Measurements from ENCODE around the gene CRLF2. TPM values are rescaled to one million over a fixed set of nuclear protein-coding genes. Genes with fewer than 3 reads are reported as not detected.
"Not testable (repeated sequence)": the region's sequence is repeated elsewhere in the genome, so short reads cannot be mapped to it uniquely, and the experiment has no call there.

Gene CRLF2
- polyA plus RNA-seq, 1 donor, result not detected

DNA sequence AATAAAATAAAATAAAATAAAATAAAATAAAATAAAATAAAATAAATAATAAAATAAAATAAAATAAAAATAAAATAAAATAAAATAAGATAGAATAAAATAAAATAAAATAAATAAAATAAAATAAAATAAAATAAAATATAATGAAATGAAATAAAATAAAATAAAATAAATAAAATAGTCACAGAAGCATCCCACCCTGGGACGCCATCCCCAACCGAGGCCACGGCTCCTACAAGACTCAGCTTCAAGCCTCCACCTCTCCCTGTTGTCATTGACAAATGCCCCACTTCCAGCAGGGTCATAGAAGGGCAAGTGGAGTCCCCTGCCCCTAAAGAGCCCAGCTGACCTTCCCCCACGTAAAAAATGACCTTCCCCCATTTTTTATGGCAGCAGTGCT lies 30.2 kb downstream of the CRLF2 start:
- no peak for DNase-seq
- no CpG with 5 or more reads among the region's 4 CpGs for WGBS (ENCODE audit: insufficient coverage, low lambda C conversion rate)
- no peaks in the 10 kb centered on the region for H3K4me1 ChIP-seq (ENCODE audit: control insufficient read depth, insufficient read depth, low read length)

DNA sequence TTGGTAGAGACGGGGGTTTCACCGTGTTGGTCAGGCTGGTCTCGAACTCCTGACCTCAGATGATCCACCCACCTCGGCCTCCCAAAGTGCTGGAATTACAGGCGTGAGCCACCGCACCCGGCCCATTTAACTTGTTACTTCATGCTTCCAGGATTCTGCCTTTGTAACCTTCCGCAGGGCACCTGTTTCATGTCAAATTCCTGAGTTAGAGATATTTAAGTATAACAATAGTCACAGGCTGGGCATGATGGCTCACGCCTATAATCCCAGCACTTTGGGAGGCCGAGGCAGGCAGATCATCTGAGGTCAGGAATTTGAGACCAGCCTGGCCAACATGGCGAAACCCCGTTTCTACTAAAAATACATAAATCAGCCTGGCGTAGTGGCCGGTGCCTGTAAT lies 30.8 kb downstream of the CRLF2 start:
- H3K27ac ChIP-seq (ENCODE audit: low read length); H3K36me3 ChIP-seq (ENCODE audit: control insufficient read depth, insufficient read depth, low read length); H3K9me3 ChIP-seq (ENCODE audit: control insufficient read depth, low read depth, low read length); DNase-seq; H3K4me3 ChIP-seq (ENCODE audit: low read length); H3K4me1 ChIP-seq (ENCODE audit: control insufficient read depth, insufficient read depth, low read length); H3K27me3 ChIP-seq (ENCODE audit: control insufficient read depth, insufficient read depth, low read length): not testable (repeated sequence)
- no CpG with 5 or more reads among the region's 14 CpGs for WGBS (ENCODE audit: insufficient coverage, low lambda C conversion rate)

More for the DNA sequence above, 30.2 kb downstream of the CRLF2 start:
- no peak overlapping the region for H3K4me3 ChIP-seq (ENCODE audit: low read length)
- H3K9me3 ChIP-seq (ENCODE audit: control insufficient read depth, low read depth, low read length), result no peaks in the 10 kb centered on the region
- no peak overlapping the region for H3K27ac ChIP-seq (ENCODE audit: low read length)
- H3K27me3 ChIP-seq (ENCODE audit: control insufficient read depth, insufficient read depth, low read length), result no peaks in the 10 kb centered on the region
- no peaks in the 10 kb centered on the region for H3K36me3 ChIP-seq (ENCODE audit: control insufficient read depth, insufficient read depth, low read length)

DNA sequence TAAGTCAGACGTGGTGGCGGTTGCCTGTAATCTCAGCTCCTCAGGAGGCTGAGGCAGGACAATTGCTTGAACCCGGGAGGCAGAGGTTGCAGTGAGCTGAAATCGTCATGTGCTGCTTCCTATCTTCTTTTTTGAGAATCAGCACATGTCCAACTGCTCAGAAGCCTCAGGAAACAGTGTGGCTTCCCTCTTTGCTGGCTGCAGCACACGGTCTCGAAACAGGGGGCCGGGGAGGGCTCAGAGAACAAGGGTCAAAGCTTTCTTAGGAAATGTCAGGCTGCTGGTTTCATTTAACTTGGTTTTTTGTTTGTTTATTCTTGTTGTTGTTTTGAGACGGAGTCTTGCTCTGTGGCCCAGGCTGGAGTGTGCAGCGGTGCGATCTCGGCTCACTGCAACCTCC lies 31.3 kb downstream of the CRLF2 start:
- no peak for DNase-seq
- Histone ChIP-seq H3K36me3 (ENCODE audit: control insufficient read depth, insufficient read depth, low read length) (no peaks in the 10 kb centered on the region), H3K9me3 (ENCODE audit: control insufficient read depth, low read depth, low read length) (no peaks in the 10 kb centered on the region), H3K27ac (ENCODE audit: low read length) (no peak overlapping the region), H3K4me3 (ENCODE audit: low read length) (no peak overlapping the region), H3K4me1 (ENCODE audit: control insufficient read depth, insufficient read depth, low read length) (no peaks in the 10 kb centered on the region), H3K27me3 (ENCODE audit: control insufficient read depth, insufficient read depth, low read length) (no peaks in the 10 kb centered on the region)
- no CpG with 5 or more reads among the region's 11 CpGs for WGBS (ENCODE audit: insufficient coverage, low lambda C conversion rate)

DNA sequence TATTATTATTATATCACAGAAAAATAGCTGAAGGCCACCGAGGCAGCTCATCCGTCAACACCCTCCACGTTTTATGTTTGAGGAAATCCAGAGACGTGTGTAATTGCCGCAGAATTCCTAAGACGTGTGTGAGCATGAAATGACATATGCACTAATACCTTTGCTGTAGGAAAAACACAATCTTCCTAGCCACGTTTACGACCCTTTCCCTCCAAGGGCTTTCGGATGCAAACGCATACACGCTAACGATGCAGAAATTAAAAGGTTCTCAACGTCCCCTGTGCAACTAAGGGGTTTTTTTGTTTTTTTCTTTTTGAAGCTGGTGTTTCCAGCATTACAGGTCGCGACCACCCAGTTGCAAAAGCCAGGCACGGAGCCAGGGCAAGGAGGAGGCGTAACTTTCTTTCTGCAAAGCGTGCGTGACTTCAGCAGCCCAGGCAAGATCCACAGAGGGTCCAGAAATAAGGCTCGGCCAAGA lies 33.8 kb downstream of the CRLF2 start:
- Histone ChIP-seq H3K4me3 (ENCODE audit: low read length) (no peak overlapping the region), H3K27ac (ENCODE audit: low read length) (no peak overlapping the region), H3K36me3 (ENCODE audit: control insufficient read depth, insufficient read depth, low read length) (no peaks in the 10 kb centered on the region), H3K9me3 (ENCODE audit: control insufficient read depth, low read depth, low read length) (no peaks in the 10 kb centered on the region), H3K27me3 (ENCODE audit: control insufficient read depth, insufficient read depth, low read length) (no peaks in the 10 kb centered on the region), H3K4me1 (ENCODE audit: control insufficient read depth, insufficient read depth, low read length) (no peaks in the 10 kb centered on the region)
- DNase-seq, result no peak
- WGBS (ENCODE audit: insufficient coverage, low lambda C conversion rate), result 48% methylated on average over 4 of the region's 20 CpGs

DNA sequence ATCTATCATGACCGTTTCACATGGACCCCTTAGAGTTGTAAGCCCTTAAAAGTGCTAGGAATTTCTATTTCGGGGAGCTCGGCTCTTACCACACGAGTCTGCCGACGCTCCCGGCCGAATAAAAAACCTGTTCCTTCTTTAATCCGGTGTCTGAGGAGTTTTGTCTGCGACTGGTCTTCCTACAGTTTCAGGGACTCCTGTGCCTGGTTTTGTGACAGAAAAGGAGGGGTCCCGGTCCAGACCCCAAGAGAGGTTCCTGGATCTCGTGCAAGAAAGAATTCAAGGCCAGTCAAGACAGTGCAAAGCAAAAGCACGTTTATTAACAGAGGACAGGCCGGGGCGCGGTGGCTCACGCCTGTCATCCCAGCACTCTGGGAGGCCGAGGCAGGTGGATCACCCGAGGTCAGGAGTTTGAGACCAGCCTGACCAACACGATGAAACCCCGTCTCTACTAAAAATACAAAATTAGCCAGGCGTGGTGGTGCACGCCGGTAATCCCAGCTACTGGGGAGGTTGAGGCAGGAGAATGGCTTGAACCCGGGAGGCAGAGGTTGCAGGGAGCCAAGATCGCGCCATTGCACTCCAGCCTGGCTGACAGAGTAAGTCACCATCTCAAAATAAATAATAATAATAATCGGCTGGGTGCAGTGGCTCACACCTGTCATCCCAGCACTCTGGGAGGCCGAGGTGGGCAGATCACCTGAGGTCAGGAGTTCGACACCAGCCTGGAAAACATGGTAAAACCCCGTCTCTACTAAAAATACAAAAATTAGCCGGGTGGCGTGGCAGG lies 35.7 kb downstream of the CRLF2 start:
- not testable (repeated sequence) for H3K9me3 ChIP-seq (ENCODE audit: control insufficient read depth, low read depth, low read length); H3K4me3 ChIP-seq (ENCODE audit: low read length); DNase-seq; H3K27me3 ChIP-seq (ENCODE audit: control insufficient read depth, insufficient read depth, low read length); H3K4me1 ChIP-seq (ENCODE audit: control insufficient read depth, insufficient read depth, low read length); H3K36me3 ChIP-seq (ENCODE audit: control insufficient read depth, insufficient read depth, low read length); H3K27ac ChIP-seq (ENCODE audit: low read length)
- WGBS (ENCODE audit: insufficient coverage, low lambda C conversion rate), result 68% methylated on average over 3 of the region's 33 CpGs

DNA sequence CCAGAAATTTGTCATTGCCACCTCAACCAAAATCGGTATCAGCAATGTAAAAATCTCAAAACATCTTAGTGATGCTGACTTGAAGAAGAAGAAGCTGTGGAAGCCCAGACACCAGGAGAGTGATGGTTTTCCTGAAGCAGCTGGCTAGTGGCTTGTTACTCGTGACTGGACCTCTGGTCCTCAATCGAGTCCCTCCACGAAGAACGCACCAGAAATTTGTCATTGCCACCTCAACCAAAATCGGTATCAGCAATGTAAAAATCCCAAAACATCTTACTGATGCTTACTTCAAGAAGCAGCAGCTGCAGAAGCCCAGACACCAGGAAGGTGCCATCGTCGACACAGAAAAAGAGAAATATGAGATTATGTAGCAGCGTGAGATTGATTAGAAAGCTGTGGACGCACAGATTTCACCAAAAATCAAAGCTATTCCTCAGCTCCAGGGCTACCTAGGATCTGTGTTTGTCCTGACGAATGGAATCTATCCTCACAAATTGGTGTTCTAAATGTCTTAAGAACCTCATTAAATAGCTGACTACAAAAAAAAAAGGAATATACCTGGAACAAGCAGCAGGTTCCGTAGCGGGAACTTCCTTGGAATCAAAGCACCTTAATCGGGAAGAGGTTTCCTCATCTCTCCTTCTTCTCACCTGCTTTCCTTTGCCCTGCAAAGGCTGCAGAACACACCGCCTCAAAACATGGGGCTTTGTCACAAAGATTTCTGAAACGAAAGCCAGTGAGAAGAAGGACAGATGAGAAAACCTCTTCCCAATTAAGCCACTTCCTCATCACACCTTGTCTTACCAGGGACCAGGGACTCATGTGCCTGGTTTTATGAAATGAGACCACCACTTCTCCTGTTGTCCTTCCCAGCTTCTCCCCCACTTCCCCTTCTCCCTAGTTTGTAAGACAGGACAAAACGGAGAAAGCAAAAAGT lies 37.6 kb downstream of the CRLF2 start:
- H3K27me3 ChIP-seq (ENCODE audit: control insufficient read depth, insufficient read depth, low read length); H3K4me3 ChIP-seq (ENCODE audit: low read length); H3K9me3 ChIP-seq (ENCODE audit: control insufficient read depth, low read depth, low read length); H3K27ac ChIP-seq (ENCODE audit: low read length); H3K4me1 ChIP-seq (ENCODE audit: control insufficient read depth, insufficient read depth, low read length); H3K36me3 ChIP-seq (ENCODE audit: control insufficient read depth, insufficient read depth, low read length); DNase-seq: not testable (repeated sequence)
- WGBS (ENCODE audit: insufficient coverage, low lambda C conversion rate), result 80% methylated on average over 1 of the region's 17 CpGs

DNA sequence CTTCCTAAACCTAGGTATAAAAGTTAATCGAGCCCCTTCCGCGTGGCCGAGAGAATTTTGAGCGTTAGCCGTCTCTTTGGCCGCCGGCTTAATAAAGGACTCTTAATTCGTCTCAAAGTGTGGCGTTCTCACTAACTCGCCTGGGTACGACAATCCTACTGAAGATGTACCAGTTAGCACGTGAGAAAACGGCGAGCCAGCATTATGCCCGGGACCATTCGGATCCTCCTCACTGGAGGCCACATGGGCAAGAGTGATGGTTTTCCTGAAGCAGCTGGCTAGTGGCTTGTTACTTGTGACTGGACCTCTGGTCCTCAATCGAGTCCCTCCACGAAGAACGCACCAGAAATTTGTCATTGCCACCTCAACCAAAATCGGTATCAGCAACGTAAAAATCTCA lies 39.0 kb downstream of the CRLF2 start:
- not testable (repeated sequence) for H3K4me3 ChIP-seq (ENCODE audit: low read length); H3K9me3 ChIP-seq (ENCODE audit: control insufficient read depth, low read depth, low read length); DNase-seq; H3K36me3 ChIP-seq (ENCODE audit: control insufficient read depth, insufficient read depth, low read length); H3K27ac ChIP-seq (ENCODE audit: low read length); H3K4me1 ChIP-seq (ENCODE audit: control insufficient read depth, insufficient read depth, low read length); H3K27me3 ChIP-seq (ENCODE audit: control insufficient read depth, insufficient read depth, low read length)
- no CpG with 5 or more reads among the region's 22 CpGs for WGBS (ENCODE audit: insufficient coverage, low lambda C conversion rate)

DNA sequence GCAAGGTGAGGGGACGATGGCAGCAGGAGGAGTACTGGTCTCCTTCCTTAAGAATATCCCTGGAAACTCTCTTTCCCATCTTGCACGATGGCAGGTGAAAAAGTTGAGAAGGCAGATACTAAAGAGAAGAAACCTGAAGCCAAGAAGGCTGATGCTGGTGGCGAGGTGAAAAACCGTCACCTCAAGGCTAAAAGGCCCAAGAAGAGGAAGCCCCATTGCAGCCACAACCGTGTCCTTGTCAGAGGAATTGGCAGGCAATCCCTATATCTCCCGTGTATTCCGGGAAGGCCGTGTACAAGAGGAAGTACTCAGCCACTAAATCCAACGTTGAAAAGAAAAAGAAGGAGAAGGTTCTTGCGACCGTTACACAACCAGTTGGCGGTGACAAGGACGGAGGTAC lies 40.0 kb downstream of the CRLF2 start:
- Histone ChIP-seq H3K27me3 (ENCODE audit: control insufficient read depth, insufficient read depth, low read length) (no peaks in the 10 kb centered on the region), H3K9me3 (ENCODE audit: control insufficient read depth, low read depth, low read length) (peaks cover 6% of the 10 kb centered on the region), H3K4me1 (ENCODE audit: control insufficient read depth, insufficient read depth, low read length) (no peaks in the 10 kb centered on the region), H3K36me3 (ENCODE audit: control insufficient read depth, insufficient read depth, low read length) (no peaks in the 10 kb centered on the region), H3K27ac (ENCODE audit: low read length) (no peak overlapping the region), H3K4me3 (ENCODE audit: low read length) (no peak overlapping the region)
- 39% methylated on average over 4 of the region's 13 CpGs for WGBS (ENCODE audit: insufficient coverage, low lambda C conversion rate)
- DNase-seq, result no peak

DNA sequence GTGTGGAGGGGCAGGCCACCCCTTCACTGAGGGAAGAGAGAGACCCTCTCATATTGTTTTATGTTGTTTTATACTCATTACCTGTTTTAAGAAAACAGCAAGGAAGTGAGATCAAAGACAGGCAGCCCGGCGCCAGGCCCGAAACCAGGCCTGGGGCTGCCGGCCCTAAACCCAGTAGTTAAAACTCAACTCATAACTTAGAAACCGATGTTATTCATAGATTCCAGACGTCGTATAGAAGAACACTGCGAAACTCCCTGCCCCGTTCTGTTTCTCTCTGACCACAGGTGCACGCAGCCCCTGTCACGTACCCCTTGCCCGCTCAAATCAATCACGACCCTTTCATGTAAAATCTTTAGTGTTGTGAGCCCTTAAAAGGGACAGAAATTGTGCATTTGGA lies 40.5 kb downstream of the CRLF2 start:
- no CpG with 5 or more reads among the region's 13 CpGs for WGBS (ENCODE audit: insufficient coverage, low lambda C conversion rate)
- H3K4me1 ChIP-seq (ENCODE audit: control insufficient read depth, insufficient read depth, low read length); H3K36me3 ChIP-seq (ENCODE audit: control insufficient read depth, insufficient read depth, low read length); H3K27me3 ChIP-seq (ENCODE audit: control insufficient read depth, insufficient read depth, low read length); H3K27ac ChIP-seq (ENCODE audit: low read length); H3K9me3 ChIP-seq (ENCODE audit: control insufficient read depth, low read depth, low read length); H3K4me3 ChIP-seq (ENCODE audit: low read length); DNase-seq: not testable (repeated sequence)

DNA sequence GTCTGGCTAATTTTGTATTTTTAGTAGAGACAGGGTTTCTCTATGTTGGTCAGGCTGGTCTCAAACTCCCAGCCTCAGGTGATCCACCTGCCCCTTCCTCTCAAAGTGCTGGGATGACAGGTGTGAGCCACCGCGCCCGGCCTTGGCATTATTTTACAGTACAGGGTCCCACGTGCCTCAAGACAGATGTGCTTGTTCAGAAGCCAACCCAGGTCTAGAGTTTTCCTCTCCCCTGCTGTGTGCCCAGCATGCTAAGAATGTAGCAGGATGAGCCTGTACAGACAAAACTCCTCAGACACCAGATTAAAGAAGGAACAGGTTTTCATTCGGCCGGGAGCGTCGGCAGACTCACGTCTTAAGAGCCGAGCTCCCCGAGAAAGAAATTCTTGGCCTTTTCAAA lies 42.2 kb downstream of the CRLF2 start:
- Histone ChIP-seq H3K9me3 (ENCODE audit: control insufficient read depth, low read depth, low read length) (peaks cover 6% of the 10 kb centered on the region), H3K4me3 (ENCODE audit: low read length) (no peak overlapping the region), H3K27ac (ENCODE audit: low read length) (no peak overlapping the region), H3K27me3 (ENCODE audit: control insufficient read depth, insufficient read depth, low read length) (no peaks in the 10 kb centered on the region), H3K36me3 (ENCODE audit: control insufficient read depth, insufficient read depth, low read length) (no peaks in the 10 kb centered on the region), H3K4me1 (ENCODE audit: control insufficient read depth, insufficient read depth, low read length) (no peaks in the 10 kb centered on the region)
- no peak for DNase-seq
- WGBS (ENCODE audit: insufficient coverage, low lambda C conversion rate), result no CpG with 5 or more reads among the region's 11 CpGs

Measured in large intestine (tissue), 3 donors.